ENCODE results near the gene FRY.

- TF ChIP-seq POLR2A (IDR thresholded peaks at IDR 0.05; ENCODE audit: low read length) (no peak), GATA1 (IDR thresholded peaks at IDR 0.05; ENCODE audit: low read depth, low read length) (no peak)
Observed at GRCh38 chr13:32126278-32126677, 94.7 kb downstream of the FRY start.

Data from erythroblast (primary cell).